Smooth muscle cell (in vitro differentiated cells): Measurements from ENCODE around the gene CMTM1. TPM values are rescaled to one million over a fixed set of nuclear protein-coding genes. Genes with fewer than 3 reads are reported as not detected.

Experiments
- DNase-seq: peaks from one replicate; lab custom pipeline; 2025; ENCODE audit not compliant: unreplicated experiment; lab: John Stamatoyannopoulos, UW
- H2AFZ ChIP-seq: fragments of 200-600 bp; sonication (generic); 2 replicates; pipeline ENCODE4 v1.6.0; 2016; ENCODE audit warnings: antibody characterized with exemption, low read depth, mild to moderate bottlenecking
- H3F3A ChIP-seq: fragments of 200-600 bp; sonication (generic); 2 replicates; pipeline ENCODE4 v1.6.0; 2017; ENCODE audit warnings: antibody characterized with exemption, low read depth
- H3K27ac ChIP-seq: fragments of 200-600 bp; sonication (generic); 2 replicates; pipeline ENCODE4 v1.5.1; 2016; ENCODE audit warnings: low read depth, mild to moderate bottlenecking
- H3K27me3 ChIP-seq: fragments of 200-600 bp; sonication (generic); 2 replicates; pipeline ENCODE4 v1.6.1; 2016; ENCODE audit warnings: low read depth, mild to moderate bottlenecking
- H3K36me3 ChIP-seq: fragments of 200-600 bp; sonication (generic); 2 replicates; pipeline ENCODE4 v1.5.1; 2016; ENCODE audit warnings: low read depth
- H3K4me1 ChIP-seq: fragments of 200-600 bp; sonication (generic); 2 replicates; pipeline ENCODE4 v1.5.1; 2016; ENCODE audit warnings: low read depth
- H3K4me2 ChIP-seq: fragments of 200-600 bp; sonication (generic); 2 replicates; pipeline ENCODE4 v1.6.0; 2016; ENCODE audit warnings: mild to moderate bottlenecking
- H3K4me3 ChIP-seq: fragments of 200-600 bp; sonication (generic); 2 replicates; pipeline ENCODE4 v1.5.1; 2016; ENCODE audit warnings: mild to moderate bottlenecking
- H3K79me2 ChIP-seq: fragments of 200-600 bp; sonication (generic); 2 replicates; pipeline ENCODE4 v1.6.0; 2016; ENCODE audit warnings: low read depth, mild to moderate bottlenecking
- H3K9ac ChIP-seq: fragments of 200-600 bp; sonication (generic); 2 replicates; pipeline ENCODE4 v1.6.0; 2016; ENCODE audit warnings: low read depth
- H3K9me3 ChIP-seq: fragments of 200-600 bp; sonication (generic); replicated peaks from 2 replicates; pipeline ENCODE4 v1.5.1; 2016; ENCODE audit warnings: low read depth
- H4K20me1 ChIP-seq: fragments of 200-600 bp; sonication (generic); 2 replicates; pipeline ENCODE4 v1.6.0; 2016; ENCODE audit warnings: low read depth
- WGBS: methylation state at CpG from one replicate; pipeline ENCODE4 v1.1.7; 2016; ENCODE audit warnings: low lambda C conversion rate; 5-methylcytosine and 5-hydroxymethylcytosine counted together
- polyA plus RNA-seq: library from polyadenylated mRNA; unstranded; fragments of >200 nt; fragmentation: Nextera tagmentation; extraction: Ambion mirVana; gene quantifications from 2 replicates; pipeline ENCODE4 v1.2.1, GENCODE V29; 2016
- total RNA-seq: library from RNA; depleted of rRNA; stranded (reverse); fragments of >200 nt; gene quantifications from 2 replicates; pipeline ENCODE4 v1.2.3, GENCODE V29; 2014
- TF ChIP-seq, protein P1 (sequence below): fragments of 200-600 bp; sonication (generic); IDR thresholded peaks from 2 replicates; pipeline ENCODE4 v1.5.1; 2017; ENCODE audit warnings: borderline replicate concordance, mild to moderate bottlenecking, antibody characterized with exemption; ENCODE audit not compliant: insufficient read depth, poor library complexity, severe bottlenecking

CMTM1 gene
- total and polyA plus RNA-seq, 2 experiments from 2014 or later: 0.27 to 2.5 TPM

- 98% methylated on average over 5 of the region's 5 CpGs for WGBS
- peak overlapping the region; percentile 92 for H3K27ac ChIP-seq
- no peaks in the 10 kb centered on the region for H4K20me1 ChIP-seq
- TF ChIP-seq, protein P1, sequence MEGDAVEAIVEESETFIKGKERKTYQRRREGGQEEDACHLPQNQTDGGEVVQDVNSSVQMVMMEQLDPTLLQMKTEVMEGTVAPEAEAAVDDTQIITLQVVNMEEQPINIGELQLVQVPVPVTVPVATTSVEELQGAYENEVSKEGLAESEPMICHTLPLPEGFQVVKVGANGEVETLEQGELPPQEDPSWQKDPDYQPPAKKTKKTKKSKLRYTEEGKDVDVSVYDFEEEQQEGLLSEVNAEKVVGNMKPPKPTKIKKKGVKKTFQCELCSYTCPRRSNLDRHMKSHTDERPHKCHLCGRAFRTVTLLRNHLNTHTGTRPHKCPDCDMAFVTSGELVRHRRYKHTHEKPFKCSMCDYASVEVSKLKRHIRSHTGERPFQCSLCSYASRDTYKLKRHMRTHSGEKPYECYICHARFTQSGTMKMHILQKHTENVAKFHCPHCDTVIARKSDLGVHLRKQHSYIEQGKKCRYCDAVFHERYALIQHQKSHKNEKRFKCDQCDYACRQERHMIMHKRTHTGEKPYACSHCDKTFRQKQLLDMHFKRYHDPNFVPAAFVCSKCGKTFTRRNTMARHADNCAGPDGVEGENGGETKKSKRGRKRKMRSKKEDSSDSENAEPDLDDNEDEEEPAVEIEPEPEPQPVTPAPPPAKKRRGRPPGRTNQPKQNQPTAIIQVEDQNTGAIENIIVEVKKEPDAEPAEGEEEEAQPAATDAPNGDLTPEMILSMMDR: no peak
- no peak for DNase-seq
- H3K4me2 ChIP-seq: peak overlapping the region; percentile 25
- H3K4me3 ChIP-seq: no peak overlapping the region
- peak overlapping the region; percentile 77 for H3K9ac ChIP-seq
- H3K36me3 ChIP-seq: no peaks in the 10 kb centered on the region
- no peaks in the 10 kb centered on the region for H3K27me3 ChIP-seq
- H3K9me3 ChIP-seq: no peaks in the 10 kb centered on the region
- no peaks in the 10 kb centered on the region for H3K79me2 ChIP-seq
- H3K4me1 ChIP-seq: peaks cover 22% of the 10 kb centered on the region
- peaks cover 8% of the 10 kb centered on the region for H3F3A ChIP-seq
- no peak overlapping the region for H2AFZ ChIP-seq
Observed at GRCh38 chr16:66521252-66521713, 45.0 kb upstream of the CMTM1 start.

DNA sequence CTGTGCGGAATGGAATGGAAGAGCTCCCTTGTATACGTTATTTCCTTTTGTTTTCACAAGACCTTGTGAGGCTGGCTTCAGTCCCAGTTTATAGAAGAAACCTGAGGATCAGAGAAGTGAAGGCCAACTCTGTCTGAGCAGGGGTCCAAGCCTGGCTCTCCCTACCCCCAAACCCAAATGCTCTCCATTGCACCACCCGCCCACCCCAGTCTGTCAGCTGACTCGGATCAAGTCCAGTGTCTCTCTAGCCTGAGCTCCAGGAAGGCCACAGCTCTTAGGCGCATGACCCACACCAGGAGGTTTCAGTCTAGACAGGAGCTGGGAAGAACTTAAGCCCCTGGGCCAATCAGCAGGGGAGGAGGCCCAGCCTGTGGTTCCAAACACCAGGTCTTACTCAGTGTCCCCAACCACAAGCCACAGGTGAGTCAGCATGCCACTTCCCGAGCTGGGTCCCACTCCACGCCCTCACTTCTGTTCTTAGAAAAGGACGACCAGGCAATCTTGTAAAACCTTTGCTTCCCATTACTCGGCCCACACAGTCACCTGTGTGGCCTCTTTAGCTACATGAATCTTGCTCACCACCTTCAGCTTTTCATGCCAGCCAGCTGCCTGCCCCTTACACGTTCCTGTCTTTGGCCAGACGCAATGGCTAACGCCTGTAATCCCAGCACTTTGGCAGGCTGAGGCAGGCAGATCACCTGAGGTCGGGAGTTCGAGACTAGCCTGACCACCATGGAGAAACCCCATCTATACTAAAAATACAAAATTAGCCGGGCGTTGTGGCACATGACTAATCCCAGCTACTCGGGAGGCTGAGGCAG, 44.1 kb upstream of the CMTM1 start:
- WGBS: 45% methylated on average over 17 of the region's 17 CpGs
- peak overlapping the region; percentile 77 for H3K9ac ChIP-seq
- H3F3A ChIP-seq: peaks cover 6% of the 10 kb centered on the region
- TF ChIP-seq, protein P1: no peak
- no peaks in the 10 kb centered on the region for H3K9me3 ChIP-seq
- peak overlapping the region; percentile 92 for H3K27ac ChIP-seq
- no peak overlapping the region for H2AFZ ChIP-seq
- H3K79me2 ChIP-seq: no peaks in the 10 kb centered on the region
- no peak overlapping the region for H3K4me3 ChIP-seq
- H4K20me1 ChIP-seq: no peaks in the 10 kb centered on the region
- no peaks in the 10 kb centered on the region for H3K27me3 ChIP-seq
- peaks cover 16% of the 10 kb centered on the region for H3K4me1 ChIP-seq
- H3K4me2 ChIP-seq: peak overlapping the region; percentile 25
- H3K36me3 ChIP-seq: no peaks in the 10 kb centered on the region
- DNase-seq: no peak

DNA sequence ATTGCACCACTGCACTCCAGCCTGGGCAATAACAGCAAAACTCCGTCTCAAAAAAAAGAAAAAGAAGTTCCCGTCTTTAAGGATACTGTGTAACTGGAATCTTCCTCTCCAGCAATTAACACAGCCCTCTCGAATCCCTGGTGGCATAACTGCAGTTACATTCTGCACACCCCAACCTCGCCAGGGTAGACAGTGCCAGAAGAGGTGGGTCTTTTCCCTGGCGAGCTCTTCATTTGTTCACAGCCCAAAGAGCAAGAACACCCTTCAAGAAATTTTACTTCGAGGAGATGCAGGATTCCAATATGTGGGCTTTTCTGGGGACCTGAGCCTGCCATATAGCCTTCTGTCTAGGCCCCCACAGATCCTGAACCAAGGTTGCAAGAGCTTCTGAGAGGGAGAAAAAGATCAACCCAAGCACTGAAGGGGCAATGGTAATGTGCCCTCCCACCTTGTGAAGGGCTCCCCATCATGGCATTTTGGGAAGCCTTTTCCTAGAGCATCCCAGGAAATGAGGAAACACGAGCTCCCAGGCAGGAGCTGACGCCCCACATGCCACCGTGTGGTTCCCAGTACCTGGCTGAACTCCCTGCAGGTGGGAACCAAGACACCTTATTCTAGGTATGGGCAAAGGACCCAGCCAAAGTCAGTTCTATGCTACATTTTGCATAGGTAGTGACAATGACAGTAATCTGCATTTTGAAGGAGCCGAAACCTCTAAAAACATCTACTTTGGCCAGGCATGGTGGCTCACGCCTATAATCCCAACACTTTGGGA, 43.2 kb upstream of the CMTM1 start:
- Histone ChIP-seq H2AFZ (no peak overlapping the region), H3K27me3 (no peaks in the 10 kb centered on the region), H3K9ac (no peak overlapping the region), H3F3A (no peaks in the 10 kb centered on the region), H3K36me3 (no peaks in the 10 kb centered on the region), H3K4me1 (peaks cover 11% of the 10 kb centered on the region), H3K4me2 (no peak overlapping the region), H3K27ac (peak overlapping the region; percentile 92), H4K20me1 (no peaks in the 10 kb centered on the region), H3K4me3 (no peak overlapping the region), H3K79me2 (no peaks in the 10 kb centered on the region), H3K9me3 (no peaks in the 10 kb centered on the region)
- 94% methylated on average over 11 of the region's 11 CpGs for WGBS
- TF ChIP-seq, protein P1: no peak
- DNase-seq: no peak
